Stimulated activated CD8-positive, alpha-beta memory T cell treated with anti-CD3 and anti-CD28 coated beads, Interleukin-15, amount 100 ng/mL, for 24 hours (primary cell): ENCODE measurements around the gene EFHC2.
"Not testable (repeated sequence)": the region's sequence is repeated elsewhere in the genome, so short reads cannot be mapped to it uniquely, and the experiment has no call there.

ENCODE experiments used
- DNase-seq: peaks from one replicate; pipeline ENCODE4 v3.0.0-alpha.2; 2020; ENCODE audit warnings: low read depth

The EFHC2 gene

DNA sequence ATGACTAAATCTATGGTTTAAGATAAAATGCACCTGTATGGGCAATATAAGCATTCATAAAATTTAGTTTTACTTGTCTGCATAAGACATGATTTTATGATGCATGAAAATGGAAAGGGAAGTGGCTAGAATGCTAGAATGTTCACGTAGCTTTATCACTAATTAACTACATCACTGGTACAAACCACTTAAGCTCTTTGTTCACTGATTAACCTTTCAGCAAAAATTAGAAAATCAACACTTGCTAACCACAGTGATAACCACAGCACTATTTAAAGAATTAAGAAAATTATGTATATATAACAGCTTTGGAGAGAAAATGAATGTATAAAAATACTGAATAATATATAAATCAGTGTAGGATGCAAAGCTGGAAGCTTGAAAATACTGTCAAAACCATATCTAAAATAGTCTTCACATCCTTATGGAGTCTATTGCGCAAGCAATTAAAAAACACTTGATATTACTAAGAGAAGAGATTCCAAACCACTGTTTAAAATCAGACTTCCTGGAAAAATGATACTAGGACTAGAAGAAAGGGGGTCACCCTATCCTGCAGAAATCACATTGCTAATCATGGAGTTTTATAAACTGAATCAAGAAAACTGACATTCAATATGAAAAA, 51.9 kb downstream of the EFHC2 start:
- no peak for DNase-seq

DNA sequence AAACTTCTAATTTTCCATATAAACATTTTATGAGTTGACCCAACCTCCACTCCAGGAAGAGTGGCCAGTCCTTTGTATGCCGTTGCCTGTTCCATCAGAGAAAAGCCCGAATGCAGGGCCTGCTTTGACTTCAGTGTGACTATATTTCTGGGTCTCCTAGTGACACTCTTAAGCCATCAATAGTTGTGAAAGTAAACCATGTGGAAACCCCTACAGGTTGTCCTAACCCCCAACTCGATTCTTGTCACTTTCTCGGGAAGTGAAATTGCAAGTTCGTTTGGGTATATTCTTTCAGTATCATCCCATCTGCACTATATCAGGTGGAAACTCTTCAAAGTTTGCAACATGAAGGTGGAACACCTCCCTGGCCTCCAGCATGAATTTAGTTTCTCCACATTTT, 52.8 kb downstream of the EFHC2 start:
- DNase-seq, result no peak

DNA sequence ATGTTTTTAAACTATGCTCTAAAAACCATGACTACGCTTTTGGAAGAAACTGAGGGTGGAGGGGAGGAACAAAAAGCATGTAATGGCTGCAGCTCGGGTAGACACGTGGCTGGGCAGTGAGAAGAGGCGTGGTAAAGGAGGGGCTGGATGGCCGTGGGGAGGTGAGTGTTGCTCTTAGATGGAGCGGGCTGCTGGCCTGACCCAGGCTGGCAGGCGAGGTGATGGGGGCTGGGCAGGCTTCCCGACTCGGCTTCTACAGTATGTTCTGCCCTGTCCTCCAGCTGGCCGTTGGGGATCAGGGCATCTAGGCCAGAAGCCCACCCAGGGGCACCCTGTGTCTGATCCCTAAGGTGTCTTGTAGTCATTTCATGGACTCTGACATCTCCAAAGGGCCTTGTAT, 60.7 kb downstream of the EFHC2 start:
- no peak for DNase-seq

DNA sequence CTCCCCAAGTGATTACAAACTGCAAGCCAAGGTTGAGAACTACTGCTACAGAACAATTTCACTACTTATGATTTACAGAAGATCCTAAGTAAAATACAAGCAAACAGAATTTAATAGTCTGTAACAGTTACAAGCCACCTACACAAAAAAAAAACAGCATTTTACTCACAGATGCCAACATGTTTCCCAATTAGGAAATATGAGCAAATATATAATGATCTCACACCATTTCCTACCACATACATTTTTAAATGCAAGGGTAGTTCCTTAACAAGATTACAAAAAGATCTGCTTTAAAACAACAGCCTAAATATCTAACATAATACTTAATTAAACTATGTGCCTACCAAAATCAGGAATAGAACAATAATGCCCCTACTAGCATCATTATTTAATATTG, 63.4 kb downstream of the EFHC2 start:
- DNase-seq, result no peak

DNA sequence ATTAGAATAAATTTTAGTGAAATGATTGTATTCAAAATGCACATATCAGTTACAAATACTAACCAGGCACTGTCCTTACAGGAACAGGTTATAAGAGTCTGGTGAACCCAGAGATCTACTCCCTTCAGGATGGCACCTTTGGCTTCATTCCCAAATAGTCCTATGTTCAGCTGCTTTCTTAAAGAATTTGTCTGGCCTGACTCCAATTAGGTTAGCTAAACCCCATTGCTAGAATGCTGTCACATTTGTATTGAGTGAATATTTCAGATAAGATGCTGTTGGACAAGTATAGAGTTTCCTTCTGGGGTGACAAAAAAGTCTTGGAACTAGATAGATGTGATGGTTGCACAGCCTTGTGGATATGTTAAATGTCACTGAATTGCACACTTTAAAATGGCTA, 69.4 kb downstream of the EFHC2 start:
- no peak for DNase-seq

DNA sequence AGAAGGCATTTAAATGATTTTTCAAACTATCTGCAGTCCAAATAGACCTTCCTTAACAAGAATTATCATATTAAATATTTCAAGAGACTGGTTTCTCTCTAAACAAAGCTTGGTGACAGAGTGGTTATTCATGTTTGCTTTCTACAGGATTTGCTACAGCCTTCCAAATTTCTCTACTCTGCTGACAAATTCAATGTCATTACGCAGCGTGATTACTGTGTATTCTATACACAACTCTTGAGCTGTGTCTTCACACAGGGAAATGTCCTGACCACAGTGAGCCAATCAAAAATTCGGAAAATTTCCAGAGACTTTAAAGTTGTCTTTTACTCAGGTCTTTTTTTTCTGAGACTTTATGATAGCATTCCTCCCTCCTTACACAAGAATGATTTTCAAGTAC, 75.6 kb downstream of the EFHC2 start:
- DNase-seq, result no peak

DNA sequence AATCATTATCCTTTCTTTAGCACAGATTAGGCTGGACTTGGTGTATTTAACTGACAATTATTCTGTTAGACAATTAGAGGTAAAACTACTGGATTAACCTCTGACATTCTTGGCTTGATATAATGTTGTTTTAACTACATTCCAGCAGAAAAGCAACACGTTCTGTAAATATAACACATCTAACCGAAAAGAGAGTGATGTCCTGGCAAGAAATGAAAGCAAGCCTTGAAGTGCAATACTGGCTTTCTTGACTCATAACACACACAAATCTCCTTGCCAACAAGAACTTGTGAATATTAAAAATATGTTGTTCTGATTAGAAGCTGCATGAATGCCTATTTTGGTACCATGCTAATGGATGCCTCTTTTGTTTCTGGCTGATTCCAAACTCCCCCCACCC, 76.4 kb downstream of the EFHC2 start:
- DNase-seq, result no peak

DNA sequence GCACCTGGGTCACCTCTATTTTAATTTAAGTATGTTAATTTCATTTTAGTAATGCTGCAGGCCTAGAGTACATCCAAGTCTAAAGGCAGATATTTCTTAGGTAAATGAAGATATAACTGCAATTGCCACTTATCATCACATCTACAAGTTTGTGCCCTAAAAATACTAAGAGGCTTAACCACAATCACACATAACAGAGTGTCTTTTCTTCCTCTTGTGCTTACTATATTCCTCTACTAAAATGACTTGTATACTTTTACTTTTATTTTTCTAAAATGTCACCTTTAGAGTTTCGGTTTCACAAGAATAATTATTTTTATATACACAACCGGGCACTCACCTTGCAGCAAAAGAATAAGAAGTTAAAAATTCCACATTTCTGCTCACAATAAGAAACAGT, 77.9 kb downstream of the EFHC2 start:
- DNase-seq, result no peak

DNA sequence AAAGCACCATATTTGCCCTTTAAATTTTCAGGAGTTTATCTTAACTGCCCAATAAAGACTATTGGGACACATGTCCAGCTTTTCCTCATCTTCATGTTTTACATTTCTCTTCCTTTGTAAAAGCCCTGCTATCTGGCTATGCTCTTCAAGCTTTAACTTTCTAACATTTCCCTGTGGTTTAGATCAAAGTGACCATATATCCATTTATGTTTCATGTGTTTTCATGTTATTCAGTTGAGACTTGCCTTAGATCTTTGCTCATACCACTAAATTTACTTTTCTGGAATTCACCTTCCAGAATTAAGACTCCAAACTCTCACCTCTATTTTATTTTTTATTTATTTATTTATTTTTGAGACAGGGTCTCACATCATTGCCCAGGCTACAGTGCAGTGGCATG, 78.5 kb downstream of the EFHC2 start:
- no peak for DNase-seq

DNA sequence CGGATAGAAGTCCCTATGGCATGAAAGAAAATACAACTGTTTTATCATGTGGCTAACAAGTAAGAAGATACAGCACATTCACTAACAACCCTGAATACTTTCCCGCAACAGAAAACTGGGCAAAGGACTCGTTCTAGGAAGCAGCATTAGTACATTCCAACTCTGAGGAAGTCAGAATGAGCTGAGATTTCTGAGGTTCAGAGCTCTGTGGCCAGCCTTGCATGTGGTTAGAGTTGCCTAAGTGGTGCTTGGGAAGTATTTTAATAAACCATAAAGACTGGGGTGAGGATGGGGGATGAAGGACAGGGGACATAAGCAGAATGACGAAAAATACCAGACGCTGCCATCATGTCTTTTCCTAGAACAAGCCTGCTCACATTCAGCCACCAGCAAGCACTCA, 82.2 kb downstream of the EFHC2 start:
- no peak for DNase-seq

DNA sequence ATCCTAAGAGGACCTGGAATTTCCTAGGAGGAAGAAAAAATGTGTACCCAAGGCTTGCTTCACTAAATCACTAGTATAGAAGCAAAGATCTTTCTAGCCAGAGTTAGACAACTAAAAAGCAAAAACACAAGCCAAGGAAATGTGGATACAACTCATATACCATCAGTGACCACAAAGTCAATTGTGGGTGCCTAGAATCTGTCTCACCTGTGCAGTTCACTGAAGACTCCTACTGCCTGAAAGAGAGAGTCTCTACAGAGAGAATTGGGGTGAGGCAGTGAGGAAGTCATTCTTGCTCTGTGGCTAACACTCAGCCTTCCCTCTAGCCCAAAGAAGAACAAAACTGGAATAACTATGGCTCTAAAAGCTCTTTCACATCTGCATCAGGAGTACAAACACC, 82.9 kb downstream of the EFHC2 start:
- no peak for DNase-seq

DNA sequence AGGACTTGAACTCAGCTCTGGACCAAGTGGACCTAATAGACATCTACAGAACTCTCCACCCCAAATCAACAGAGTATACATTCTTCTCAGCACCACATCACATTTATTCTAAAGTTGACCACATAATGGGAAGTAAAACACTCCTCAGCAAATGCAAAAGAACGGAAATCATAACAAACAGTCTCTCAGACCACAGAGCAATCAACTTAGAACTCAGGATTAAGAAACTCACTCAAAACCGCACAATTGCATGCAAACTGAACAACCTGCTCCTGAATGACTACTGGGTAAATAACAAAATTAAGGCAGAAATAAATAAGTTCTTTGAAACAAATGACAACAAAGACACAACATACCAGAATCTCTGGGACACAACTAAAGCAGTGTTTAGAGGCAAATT, 87.7 kb downstream of the EFHC2 start:
- DNase-seq, result not testable (repeated sequence)

DNA sequence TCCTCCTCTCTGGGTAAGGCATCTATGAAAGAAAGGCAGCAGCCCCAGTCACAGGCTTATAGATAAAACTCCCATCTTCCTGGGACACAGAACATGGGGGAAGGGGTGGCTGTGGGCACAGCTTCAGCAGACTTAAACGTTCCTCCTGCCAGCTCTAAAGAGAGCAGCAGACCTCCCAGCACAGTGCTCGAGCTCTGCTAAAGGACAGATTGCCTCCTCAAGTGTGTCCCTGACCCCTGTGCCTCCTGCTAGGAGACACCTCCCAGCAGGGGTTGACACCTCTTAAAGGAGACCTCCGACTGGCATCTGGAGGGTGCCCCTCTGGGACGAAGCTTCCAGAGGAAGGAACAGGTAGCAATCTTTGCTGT, 89.9 kb downstream of the EFHC2 start:
- DNase-seq, result no peak

DNA sequence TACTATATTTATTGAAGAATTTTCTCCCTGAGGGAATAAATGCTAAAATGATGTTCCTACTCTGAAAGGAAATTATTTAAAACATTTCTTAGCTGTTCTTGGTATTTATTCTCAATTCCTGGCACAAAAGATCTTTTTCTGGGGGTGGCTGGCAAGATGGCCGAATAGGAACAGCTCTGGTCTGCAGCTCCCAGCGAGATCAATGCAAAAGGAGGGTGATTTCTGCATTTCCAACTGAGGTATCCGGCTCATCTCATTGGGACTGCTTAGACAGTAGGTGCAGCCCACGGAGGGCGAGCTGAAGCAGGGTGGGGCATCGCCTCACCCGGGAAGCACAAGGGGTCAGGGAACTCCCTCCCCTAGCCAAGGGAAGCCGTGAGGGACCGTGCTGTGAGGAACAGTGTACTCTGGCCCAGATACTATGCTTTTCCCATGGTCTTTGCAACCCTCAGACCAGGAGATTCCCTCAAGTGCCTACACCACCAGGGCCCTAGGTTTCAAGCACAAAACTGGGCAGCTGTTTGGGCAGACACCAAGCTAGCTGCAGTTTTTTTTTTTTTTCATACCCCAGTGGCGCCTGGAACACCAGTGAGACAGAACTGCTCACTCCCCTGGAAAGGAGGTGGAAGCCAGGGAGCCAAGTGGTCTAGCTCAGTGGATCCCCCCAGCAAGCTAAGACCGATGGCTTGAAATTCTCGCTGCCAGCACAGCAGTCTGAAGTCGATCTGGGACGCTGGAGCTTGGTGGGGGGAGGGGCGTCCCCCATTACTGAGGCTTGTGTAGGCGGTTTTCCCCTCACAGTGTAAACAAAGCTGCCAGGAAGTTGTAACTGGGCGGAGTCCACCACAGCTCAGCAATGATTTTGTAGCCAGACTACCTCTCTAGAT, 90.5 kb downstream of the EFHC2 start:
- peak; percentile 6 for DNase-seq

DNA sequence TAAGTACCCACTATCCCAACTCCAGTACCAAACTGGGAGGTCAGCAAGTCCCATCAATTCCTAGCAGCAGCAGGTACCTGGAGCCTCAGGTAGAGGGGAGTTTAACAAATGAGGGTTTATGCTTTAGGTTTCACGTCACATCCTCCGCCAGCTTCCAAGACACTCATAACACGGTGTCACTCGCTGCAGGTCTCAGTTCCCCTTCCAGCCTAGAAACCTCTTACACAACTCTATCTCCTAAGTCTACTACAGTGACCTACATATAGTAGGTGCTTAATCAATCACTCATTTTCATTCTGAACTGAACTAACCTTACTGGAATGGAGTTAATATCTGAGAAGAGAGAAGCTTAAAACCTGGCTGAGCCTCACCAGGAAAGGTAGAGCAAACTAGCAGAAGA, 96.0 kb downstream of the EFHC2 start:
- no peak for DNase-seq

DNA sequence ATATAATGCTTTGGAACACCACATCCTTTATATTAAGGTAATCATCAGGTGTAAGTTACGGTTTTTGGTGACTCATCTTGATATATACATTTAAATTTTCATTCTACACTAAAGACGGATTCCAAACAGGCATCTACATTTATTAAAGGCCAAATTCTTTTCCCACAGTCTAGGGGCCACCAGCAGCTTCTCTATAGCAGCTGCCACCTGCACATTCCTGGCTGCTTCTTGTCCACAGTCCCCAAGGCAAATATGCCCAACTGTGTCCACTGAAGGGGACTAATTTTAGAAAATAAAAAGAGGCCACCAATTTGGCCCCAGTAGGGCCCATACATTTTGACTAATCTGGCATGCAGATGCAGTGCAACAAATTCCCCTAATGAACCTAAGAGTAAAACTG, 96.6 kb downstream of the EFHC2 start:
- no peak for DNase-seq

DNA sequence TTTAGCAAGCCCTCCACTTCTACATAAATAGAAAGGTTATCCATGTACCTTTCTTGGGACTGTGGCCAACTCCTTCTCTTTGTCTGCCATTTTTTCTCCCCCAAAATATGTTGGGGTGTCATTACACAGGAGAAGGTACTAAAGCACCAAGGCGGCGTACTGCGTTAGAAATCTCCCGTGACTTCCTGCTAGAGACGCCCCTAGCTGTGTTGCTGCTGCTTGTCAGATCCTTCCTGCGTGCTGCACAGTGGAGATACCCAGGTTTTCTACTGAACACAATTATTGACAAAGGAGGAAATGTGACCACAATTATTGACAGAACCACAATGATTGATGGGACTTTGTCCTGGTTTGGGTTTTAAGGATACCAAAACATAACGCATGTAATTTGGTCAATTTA, 97.7 kb downstream of the EFHC2 start:
- DNase-seq, result no peak

DNA sequence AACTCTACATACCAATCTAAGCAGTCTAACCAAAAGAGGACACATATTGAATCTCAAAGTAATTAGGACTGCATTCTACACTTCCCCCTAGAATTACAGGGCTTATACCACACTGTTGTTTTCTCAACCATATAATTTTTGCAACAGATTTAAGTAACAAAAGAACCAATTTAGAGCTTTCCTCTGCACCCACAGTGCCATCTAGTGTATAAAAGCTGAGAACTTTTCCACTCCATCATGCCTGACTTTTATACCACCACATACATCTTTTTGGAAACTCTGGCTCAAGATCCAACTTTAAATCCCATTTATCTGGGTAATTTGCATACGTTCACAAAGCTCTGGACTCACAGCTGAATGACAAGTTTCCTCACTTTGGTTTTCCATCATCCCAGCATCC, 99.5 kb downstream of the EFHC2 start:
- no peak for DNase-seq

DNA sequence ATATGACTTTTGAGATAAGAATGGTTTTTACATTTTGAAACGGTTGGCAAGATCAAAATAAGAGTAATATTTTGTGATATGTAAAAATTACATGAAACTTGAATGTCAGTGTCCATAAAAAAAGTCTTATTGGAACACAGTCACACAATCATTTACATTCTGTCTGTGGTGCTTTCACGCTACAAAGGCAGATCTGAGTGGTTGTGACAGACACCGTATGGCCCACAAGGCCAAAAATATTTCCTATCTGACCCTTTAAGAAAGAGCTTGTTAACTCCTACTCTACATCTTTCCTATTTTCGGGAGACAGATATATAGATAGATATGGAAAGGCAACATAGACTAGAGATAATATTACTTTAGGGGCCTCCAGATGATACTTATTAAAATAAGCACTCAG, 101.9 kb downstream of the EFHC2 start:
- DNase-seq, result no peak

DNA sequence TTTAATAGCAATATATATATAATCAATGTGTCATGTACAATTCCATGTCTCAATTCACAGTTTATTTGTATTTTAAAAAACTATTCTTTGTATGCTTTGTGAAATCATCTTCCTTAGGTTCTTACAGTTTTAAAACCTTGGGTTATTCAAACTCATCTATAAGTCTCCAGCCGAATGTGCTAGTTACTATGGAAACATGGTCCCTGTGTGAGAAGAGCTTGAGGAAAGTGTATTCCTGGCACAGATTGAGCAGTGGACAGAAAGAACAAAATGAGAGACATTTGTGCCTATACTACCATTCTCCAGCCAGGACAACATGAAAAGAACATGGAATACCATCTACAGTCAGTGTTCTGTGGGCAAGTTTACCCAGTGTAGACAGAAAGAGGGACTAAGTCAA, 103.4 kb downstream of the EFHC2 start:
- DNase-seq, result no peak

DNA sequence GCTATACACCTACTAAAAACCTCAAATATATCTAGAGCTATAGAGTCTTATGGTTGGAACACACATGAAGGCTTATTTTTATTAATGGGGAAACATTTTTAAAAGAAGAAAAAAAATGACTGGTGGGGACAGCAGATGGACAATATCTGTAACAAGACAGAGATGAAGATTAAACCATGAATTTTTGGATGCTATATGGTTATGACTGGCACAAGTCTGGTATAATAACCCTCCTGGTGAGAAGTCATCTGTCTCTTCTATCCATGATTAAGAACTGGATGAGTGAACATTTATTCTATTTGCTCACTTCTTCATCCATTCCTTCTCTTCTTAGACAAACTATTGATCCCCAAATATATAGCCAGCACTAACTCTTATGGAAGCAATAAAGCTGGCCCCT, 104.4 kb downstream of the EFHC2 start:
- DNase-seq, result no peak

DNA sequence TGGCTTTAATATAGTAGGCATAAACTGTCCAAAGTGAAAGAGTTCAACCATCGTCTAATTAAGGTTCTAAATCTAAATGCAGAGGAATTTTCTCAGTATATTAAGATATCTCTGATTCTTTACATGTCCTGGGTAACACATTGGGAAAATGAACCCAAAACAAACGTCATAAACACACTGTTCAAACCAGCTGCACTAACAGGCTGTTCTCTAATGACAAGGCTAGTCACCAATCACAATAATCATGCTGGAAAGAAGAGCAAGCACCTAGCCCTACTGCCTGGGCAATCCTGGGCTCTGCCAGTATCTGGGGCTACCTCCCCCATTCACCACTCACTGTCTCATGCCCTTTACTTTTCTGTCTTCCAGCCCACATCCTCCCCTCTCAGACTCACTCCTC, 107.9 kb downstream of the EFHC2 start:
- DNase-seq, result no peak

DNA sequence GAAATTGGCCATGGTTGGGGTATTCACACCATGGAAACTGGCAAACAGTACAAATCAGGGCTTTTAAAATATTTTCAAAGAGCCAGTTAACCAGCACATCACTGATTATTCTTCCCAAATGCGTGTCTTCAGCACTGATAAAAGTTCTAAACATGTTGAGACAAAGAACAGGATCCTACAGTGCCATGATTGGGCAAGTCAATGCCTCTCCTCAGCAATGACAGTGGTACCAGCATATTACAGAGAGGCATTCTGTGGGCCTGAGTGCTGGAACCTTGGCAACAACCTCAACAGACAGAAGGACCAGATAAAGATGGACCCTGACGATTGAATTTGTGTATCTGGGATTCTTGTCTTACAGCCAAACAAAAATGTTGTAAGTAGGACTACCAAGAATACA, 108.9 kb downstream of the EFHC2 start:
- no peak for DNase-seq

DNA sequence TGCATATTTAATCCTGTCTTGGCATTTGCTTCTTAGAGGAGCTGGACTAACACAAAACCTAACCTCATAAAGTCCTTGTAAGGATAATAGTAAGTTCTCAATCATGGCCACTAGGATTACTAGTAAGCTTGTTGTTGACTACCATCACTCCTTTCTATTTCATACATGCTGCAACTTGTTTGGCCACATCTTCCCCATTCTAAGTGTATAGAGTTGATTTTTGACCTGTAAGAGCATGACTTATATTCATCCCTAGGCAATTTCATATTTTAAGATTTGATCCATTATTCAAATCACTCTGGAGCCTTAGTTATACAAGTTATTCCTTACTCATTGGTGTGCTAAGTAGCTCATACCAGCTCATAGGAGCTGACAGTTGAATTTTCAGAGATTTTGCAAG, 109.4 kb downstream of the EFHC2 start:
- no peak for DNase-seq
